ENCODE results near the gene VRTN.

GRCh38 chr14:74346341-74346740 is 1.9 kb upstream of the VRTN start:
- TF ChIP-seq CTCF (IDR thresholded peaks at IDR 0.05) (no peak), POLR2A (IDR thresholded peaks at IDR 0.05) (no peak), EP300 (IDR thresholded peaks at IDR 0.05) (no peak)

Measured in tibial nerve (tissue), 4 donors.